SK-N-DZ (cell line): Measurements from ENCODE around the gene RAPGEF2.

Source experiments
- DNase-seq: peaks from one replicate; pipeline ENCODE4 v3.0.0-alpha.2; 2015; ENCODE audit warnings: low spot score

Gene RAPGEF2

GRCh38 chr4:159195361-159195769 is 92.5 kb downstream of the RAPGEF2 start:
- DNase-seq = no peak

- DNase-seq = no peak
Observed at GRCh38 chr4:159197260-159197884, 94.5 kb downstream of the RAPGEF2 start.

GRCh38 chr4:159197885-159198269 is 95.0 kb downstream of the RAPGEF2 start:
- DNase-seq = no peak

- no peak for DNase-seq
Observed at GRCh38 chr4:159199826-159200225, 96.9 kb downstream of the RAPGEF2 start.

GRCh38 chr4:159201168-159201567 is 98.3 kb downstream of the RAPGEF2 start:
- DNase-seq = no peak

- DNase-seq = no peak
Observed at GRCh38 chr4:159204566-159204965, 101.7 kb downstream of the RAPGEF2 start.

- DNase-seq = no peak
Observed at GRCh38 chr4:159205466-159205865, 102.6 kb downstream of the RAPGEF2 start.

- no peak for DNase-seq
Observed at GRCh38 chr4:159206427-159206871, 103.6 kb downstream of the RAPGEF2 start.

GRCh38 chr4:159209249-159209648 is 106.4 kb downstream of the RAPGEF2 start:
- DNase-seq = no peak

GRCh38 chr4:159210975-159211374 is 108.1 kb downstream of the RAPGEF2 start:
- no peak for DNase-seq

- DNase-seq = no peak
Observed at GRCh38 chr4:159212675-159213293, 109.9 kb downstream of the RAPGEF2 start.

GRCh38 chr4:159216834-159217233 is 114.0 kb downstream of the RAPGEF2 start:
- DNase-seq = no peak

GRCh38 chr4:159219862-159220261 is 117.0 kb downstream of the RAPGEF2 start:
- no peak for DNase-seq

GRCh38 chr4:159220353-159220752 is 117.5 kb downstream of the RAPGEF2 start:
- DNase-seq = no peak

GRCh38 chr4:159221280-159221679 is 118.4 kb downstream of the RAPGEF2 start:
- DNase-seq = no peak

- no peak for DNase-seq
Observed at GRCh38 chr4:159222043-159222552, 119.2 kb downstream of the RAPGEF2 start.

GRCh38 chr4:159224408-159224807 is 121.5 kb downstream of the RAPGEF2 start:
- DNase-seq = no peak

- DNase-seq = no peak
Observed at GRCh38 chr4:159227378-159227777, 124.5 kb downstream of the RAPGEF2 start.

GRCh38 chr4:159227984-159228383 is 125.1 kb downstream of the RAPGEF2 start:
- DNase-seq = no peak

GRCh38 chr4:159229164-159229563 is 126.3 kb downstream of the RAPGEF2 start:
- DNase-seq = no peak

GRCh38 chr4:159232465-159233106 is 129.7 kb downstream of the RAPGEF2 start:
- DNase-seq = no peak

- DNase-seq = no peak
Observed at GRCh38 chr4:159235779-159236368, 133.0 kb downstream of the RAPGEF2 start.
